DOHH2 (cell line): Measurements from ENCODE around the gene GGT7.

ENCODE experiments used
- EZH2phosphoT487 ChIP-seq: fragments of 200-600 bp; sonication (generic); IDR thresholded peaks from 2 replicates; pipeline ENCODE4 v1.6.1; 2017; ENCODE audit warnings: borderline replicate concordance, mild to moderate bottlenecking, antibody characterized with exemption, low read length, moderate library complexity, mixed read lengths
- TF ChIP-seq, protein P1 (sequence below): fragments of 200-600 bp; sonication (generic); IDR thresholded peaks from one replicate; pipeline ENCODE4 v1.5.1; 2014; ENCODE audit warnings: antibody characterized with exemption, mild to moderate bottlenecking, low read depth, low read length; ENCODE audit not compliant: poor library complexity, severe bottlenecking

DNA sequence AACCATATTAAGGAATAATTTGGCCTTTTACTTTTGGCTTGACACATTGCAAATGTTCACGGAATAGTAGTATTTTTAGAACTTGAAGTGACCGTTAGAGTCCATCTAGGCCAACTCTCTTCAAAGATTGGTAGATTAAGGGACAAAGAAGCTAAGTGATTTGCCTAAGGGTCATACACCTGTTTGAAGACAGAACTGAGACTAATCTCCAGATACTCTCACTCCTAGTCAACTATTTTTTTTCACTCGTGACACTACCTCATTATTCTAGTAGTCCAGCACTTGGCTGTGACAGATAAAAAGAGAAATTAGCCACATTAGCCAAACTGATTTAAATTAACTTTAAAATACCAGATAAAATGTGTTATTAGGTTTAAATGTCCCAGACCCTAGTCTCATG is 14.4 kb upstream of the GGT7 start:
- TF ChIP-seq, protein P1, sequence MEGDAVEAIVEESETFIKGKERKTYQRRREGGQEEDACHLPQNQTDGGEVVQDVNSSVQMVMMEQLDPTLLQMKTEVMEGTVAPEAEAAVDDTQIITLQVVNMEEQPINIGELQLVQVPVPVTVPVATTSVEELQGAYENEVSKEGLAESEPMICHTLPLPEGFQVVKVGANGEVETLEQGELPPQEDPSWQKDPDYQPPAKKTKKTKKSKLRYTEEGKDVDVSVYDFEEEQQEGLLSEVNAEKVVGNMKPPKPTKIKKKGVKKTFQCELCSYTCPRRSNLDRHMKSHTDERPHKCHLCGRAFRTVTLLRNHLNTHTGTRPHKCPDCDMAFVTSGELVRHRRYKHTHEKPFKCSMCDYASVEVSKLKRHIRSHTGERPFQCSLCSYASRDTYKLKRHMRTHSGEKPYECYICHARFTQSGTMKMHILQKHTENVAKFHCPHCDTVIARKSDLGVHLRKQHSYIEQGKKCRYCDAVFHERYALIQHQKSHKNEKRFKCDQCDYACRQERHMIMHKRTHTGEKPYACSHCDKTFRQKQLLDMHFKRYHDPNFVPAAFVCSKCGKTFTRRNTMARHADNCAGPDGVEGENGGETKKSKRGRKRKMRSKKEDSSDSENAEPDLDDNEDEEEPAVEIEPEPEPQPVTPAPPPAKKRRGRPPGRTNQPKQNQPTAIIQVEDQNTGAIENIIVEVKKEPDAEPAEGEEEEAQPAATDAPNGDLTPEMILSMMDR, result no peak
- no peak for TF ChIP-seq EZH2phosphoT487
